H9 (cell line): Measurements from ENCODE around the gene GLB1L2. TPM values are rescaled to one million over a fixed set of nuclear protein-coding genes. Genes with fewer than 3 reads are reported as not detected.

Source experiments
- DNase-seq: peaks from one replicate; pipeline ENCODE4 v3.0.0-alpha.2; 2017
- H2AFZ ChIP-seq: one replicate; pipeline ENCODE4 v1.6.1; 2013; ENCODE audit warnings: mild to moderate bottlenecking, low read length, control low read depth, moderate library complexity
- H2AK5ac ChIP-seq: 2 replicates; pipeline ENCODE4 v1.6.1; 2013; ENCODE audit warnings: low read length, control low read depth, mixed read lengths; ENCODE audit not compliant: insufficient read length
- H2BK120ac ChIP-seq: one replicate; pipeline ENCODE4 v1.6.1; 2013; ENCODE audit warnings: low read depth, mild to moderate bottlenecking, low read length, control low read depth, inconsistent platforms; ENCODE audit not compliant: poor library complexity, severe bottlenecking
- H2BK12ac ChIP-seq: 2 replicates; pipeline ENCODE4 v1.6.1; 2013; ENCODE audit warnings: low read length, control low read depth, mixed read lengths, low read depth; ENCODE audit not compliant: insufficient read length
- H2BK15ac ChIP-seq: 2 replicates; pipeline ENCODE4 v1.6.1; 2013; ENCODE audit warnings: low read depth, low read length, control low read depth
- H2BK20ac ChIP-seq: one replicate; pipeline ENCODE4 v1.6.1; 2013; ENCODE audit warnings: low read depth, mild to moderate bottlenecking, low read length, control low read depth, inconsistent platforms; ENCODE audit not compliant: poor library complexity, severe bottlenecking
- H2BK5ac ChIP-seq: 2 replicates; pipeline ENCODE4 v1.6.1; 2013; ENCODE audit warnings: low read length, control low read depth, mixed read lengths; ENCODE audit not compliant: insufficient read length
- H3K14ac ChIP-seq: 2 replicates; pipeline ENCODE4 v1.6.1; 2013; ENCODE audit warnings: low read length, control low read depth; ENCODE audit not compliant: insufficient read depth
- H3K18ac ChIP-seq: 2 replicates; pipeline ENCODE4 v1.6.1; 2013; ENCODE audit warnings: low read depth, mild to moderate bottlenecking, mixed read lengths, low read length, control low read depth; ENCODE audit not compliant: insufficient read length
- H3K23ac ChIP-seq: 2 replicates; pipeline ENCODE4 v1.6.1; 2013; ENCODE audit warnings: low read length, control low read depth, mixed read lengths, low read depth; ENCODE audit not compliant: insufficient read length
- H3K23me2 ChIP-seq: 2 replicates; pipeline ENCODE4 v1.6.1; 2013; ENCODE audit warnings: low read depth, mild to moderate bottlenecking, mixed read lengths, low read length, control low read depth; ENCODE audit not compliant: insufficient read length, poor library complexity, severe bottlenecking
- H3K27ac ChIP-seq: 2 replicates; pipeline ENCODE4 v1.5.1; 2013; ENCODE audit warnings: low read length, control low read depth, mixed read lengths, low read depth; ENCODE audit not compliant: insufficient read length
- H3K27me3 ChIP-seq: 2 replicates; pipeline ENCODE4 v1.6.1; 2013; ENCODE audit warnings: low read length, control low read depth, inconsistent platforms; ENCODE audit not compliant: insufficient read depth
- H3K4ac ChIP-seq: 2 replicates; pipeline ENCODE4 v1.6.1; 2013; ENCODE audit warnings: low read depth, mild to moderate bottlenecking, control low read depth, inconsistent platforms, low read length, moderate library complexity
- H3K4me1 ChIP-seq: 2 replicates; pipeline ENCODE4 v1.6.1; 2013; ENCODE audit warnings: low read length, control low read depth, inconsistent platforms; ENCODE audit not compliant: insufficient read depth
- H3K4me2 ChIP-seq: 2 replicates; pipeline ENCODE4 v1.6.1; 2013; ENCODE audit warnings: low read length, control low read depth, mixed read lengths; ENCODE audit not compliant: insufficient read length, insufficient read depth
- H3K56ac ChIP-seq: 2 replicates; pipeline ENCODE4 v1.6.1; 2013; ENCODE audit warnings: low read depth, mild to moderate bottlenecking, mixed read lengths, low read length, control low read depth; ENCODE audit not compliant: insufficient read length
- H3K79me1 ChIP-seq: 2 replicates; pipeline ENCODE4 v1.6.1; 2013; ENCODE audit warnings: low read depth, mild to moderate bottlenecking, moderate library complexity, low read length, control low read depth, inconsistent platforms; ENCODE audit not compliant: insufficient read depth, poor library complexity, severe bottlenecking
- H3K79me2 ChIP-seq: 2 replicates; pipeline ENCODE4 v1.6.1; 2013; ENCODE audit warnings: low read length, control low read depth, inconsistent platforms; ENCODE audit not compliant: insufficient read depth
- H3K9ac ChIP-seq: 2 replicates; pipeline ENCODE4 v1.6.1; 2013; ENCODE audit warnings: low read length, control low read depth, mixed read lengths; ENCODE audit not compliant: insufficient read length; ENCODE audit errors: extremely low read depth
- H3K9me3 ChIP-seq: one replicate; pipeline ENCODE4 v1.6.1; 2013; ENCODE audit warnings: low read depth, low read length, inconsistent platforms; ENCODE audit not compliant: control insufficient read depth
- H3T11ph ChIP-seq: one replicate; pipeline ENCODE4 v1.6.1; 2013; ENCODE audit warnings: mild to moderate bottlenecking, low read length, control low read depth, inconsistent platforms
- H4K20me1 ChIP-seq: one replicate; pipeline ENCODE4 v1.6.1; 2013; ENCODE audit not compliant: control insufficient read depth, insufficient read length, insufficient read depth
- H4K5ac ChIP-seq: 2 replicates; pipeline ENCODE4 v1.6.1; 2013; ENCODE audit warnings: low read depth, mild to moderate bottlenecking, mixed read lengths, low read length, control low read depth; ENCODE audit not compliant: insufficient read length
- H4K8ac ChIP-seq: replicated peaks from 2 replicates; pipeline ENCODE4 v1.6.1; 2013; ENCODE audit warnings: low read length, control low read depth, mixed read lengths, low read depth; ENCODE audit not compliant: insufficient read length
- H4K91ac ChIP-seq: 2 replicates; pipeline ENCODE4 v1.6.1; 2013; ENCODE audit warnings: low read depth, mild to moderate bottlenecking, moderate library complexity, mixed read lengths, low read length, control low read depth; ENCODE audit not compliant: insufficient read length
- H3K27ac Mint-ChIP-seq, 3 experiments: 2 replicates in 2 of 3; 3 replicates in 1 of 3; pipeline ENCODE4 v1.8.0; 2020 to 2021; ENCODE audit warnings: mixed read lengths in 3 of 3, mild to moderate bottlenecking in 1 of 3, moderate library complexity in 1 of 3
- H3K27me3 Mint-ChIP-seq: 2 replicates; pipeline ENCODE4 v1.8.0; 2021; ENCODE audit warnings: low read depth, mild to moderate bottlenecking, moderate library complexity, mixed read lengths
- H3K36me3 Mint-ChIP-seq, 3 experiments: 2 replicates in 2 of 3; 3 replicates in 1 of 3; pipeline ENCODE4 v1.8.0; 2020 to 2021; ENCODE audit warnings: low read depth in 3 of 3, mixed read lengths in 3 of 3; ENCODE audit not compliant: insufficient read depth in 1 of 3
- H3K4me1 Mint-ChIP-seq, 2 experiments: 2 replicates each; pipeline ENCODE4 v1.8.0; 2020; ENCODE audit warnings: mixed read lengths in 2 of 2
- H3K4me3 Mint-ChIP-seq, 2 experiments: 2 replicates in 1 of 2; 3 replicates in 1 of 2; pipeline ENCODE4 v1.8.0; 2020 to 2021; ENCODE audit warnings: mild to moderate bottlenecking in 2 of 2, mixed read lengths in 2 of 2, moderate library complexity in 1 of 2
- H3K9me3 Mint-ChIP-seq, 2 experiments: 2 replicates in 1 of 2; 3 replicates in 1 of 2; pipeline ENCODE4 v1.8.0; 2020; ENCODE audit warnings: mild to moderate bottlenecking in 2 of 2, mixed read lengths in 2 of 2, moderate library complexity in 1 of 2
- CTCF ChIP-seq: fragments of 200-600 bp; sonication (generic); conservative IDR thresholded peaks from 3 replicates; pipeline ENCODE4 v1.8.0; 2021; ENCODE audit warnings: antibody characterized with exemption, mild to moderate bottlenecking
- WGBS: extraction: QIAGEN DNeasy Blood & Tissue Kit; methylation state at CpG from one replicate; pipeline ENCODE4 v1.1.7; 2013; ENCODE audit warnings: missing lambda C conversion rate, low lambda C conversion rate, mixed read lengths; ENCODE audit not compliant: insufficient read length; ENCODE audit errors: extremely low coverage; 5-methylcytosine and 5-hydroxymethylcytosine counted together
- total RNA-seq: library from RNA; stranded (reverse); gene quantifications from 2 replicates; pipeline ENCODE4 v1.2.1, GENCODE V29; 2021

Gene GLB1L2
- total RNA-seq, 1 experiment from 2014 or later: 2.4 TPM

GRCh38 chr11:134294664-134295063 lies 37.1 kb upstream of the GLB1L2 start:
- WGBS: no CpG with 5 or more reads among the region's 9 CpGs

More at GRCh38 chr11:134294664-134295063, 37.1 kb upstream of the GLB1L2 start:
- no peak overlapping the region for H3K4me3 Mint-ChIP-seq
- H3K27me3 Mint-ChIP-seq: no peaks in the 10 kb centered on the region
- H3K9me3 Mint-ChIP-seq: no peaks in the 10 kb centered on the region
- no peak overlapping the region for H2BK5ac ChIP-seq
- H2AFZ ChIP-seq: no peak overlapping the region
- H3K36me3 Mint-ChIP-seq: peaks cover 9 to 36% (median 18%) of the 10 kb centered on the region in 3 experiments; a peak in 6 of 7 replicates
- H2BK15ac ChIP-seq: no peak overlapping the region
- no peak overlapping the region for H2BK120ac ChIP-seq
- H3K56ac ChIP-seq: no peak overlapping the region
- H4K5ac ChIP-seq: no peak overlapping the region
- H4K91ac ChIP-seq: no peak overlapping the region
- no peak overlapping the region for H3K14ac ChIP-seq
- no peaks in the 10 kb centered on the region for H3K27me3 ChIP-seq
- no peak overlapping the region for H3K18ac ChIP-seq
- H3K9me3 ChIP-seq: no peaks in the 10 kb centered on the region
- no peaks in the 10 kb centered on the region for H3K79me1 ChIP-seq
- no peak overlapping the region for H3K4ac ChIP-seq
- H3K4me1 ChIP-seq: no peaks in the 10 kb centered on the region
- no peak overlapping the region for H3K23ac ChIP-seq
- DNase-seq: no peak
- H3K79me2 ChIP-seq: no peaks in the 10 kb centered on the region
- H3K4me2 ChIP-seq: no peak overlapping the region
- H3K27ac ChIP-seq: no peak overlapping the region
- no peak overlapping the region for H3K9ac ChIP-seq
- TF ChIP-seq CTCF: no peak
- peaks cover 1 to 2% of the 10 kb centered on the region in 2 experiments for H3K4me1 Mint-ChIP-seq
- H2AK5ac ChIP-seq: no peak overlapping the region
- no peak overlapping the region for H4K8ac ChIP-seq
- H3K23me2 ChIP-seq: no peaks in the 10 kb centered on the region
- H4K20me1 ChIP-seq: no peaks in the 10 kb centered on the region
- no peak overlapping the region for H3T11ph ChIP-seq
- H2BK20ac ChIP-seq: no peak overlapping the region
- no peak overlapping the region; a peak in 1 of 7 replicates for H3K27ac Mint-ChIP-seq
- H2BK12ac ChIP-seq: no peak overlapping the region
